A673 (cell line): ENCODE measurements around the gene SDR9C7.

Source experiments
- EZH2 ChIP-seq: fragments of 200-600 bp; sonication (generic); IDR thresholded peaks from 2 replicates; pipeline ENCODE4 v1.6.1; 2017; ENCODE audit warnings: borderline replicate concordance, low read depth, mild to moderate bottlenecking, mixed read lengths, antibody characterized with exemption, low read length; ENCODE audit not compliant: poor library complexity, severe bottlenecking
- TF ChIP-seq, protein P1 (sequence below): fragments of 300-800, 200-600 bp; sonication (generic); conservative IDR thresholded peaks from 2 replicates; pipeline ENCODE4 v1.5.1; 2017; ENCODE audit warnings: low read depth, mild to moderate bottlenecking, antibody characterized with exemption, low read length, moderate library complexity, mixed read lengths

GRCh38 chr12:56935752-56936151 is 1.5 kb upstream of the SDR9C7 start:
- no peak for TF ChIP-seq EZH2
- TF ChIP-seq, protein P1, sequence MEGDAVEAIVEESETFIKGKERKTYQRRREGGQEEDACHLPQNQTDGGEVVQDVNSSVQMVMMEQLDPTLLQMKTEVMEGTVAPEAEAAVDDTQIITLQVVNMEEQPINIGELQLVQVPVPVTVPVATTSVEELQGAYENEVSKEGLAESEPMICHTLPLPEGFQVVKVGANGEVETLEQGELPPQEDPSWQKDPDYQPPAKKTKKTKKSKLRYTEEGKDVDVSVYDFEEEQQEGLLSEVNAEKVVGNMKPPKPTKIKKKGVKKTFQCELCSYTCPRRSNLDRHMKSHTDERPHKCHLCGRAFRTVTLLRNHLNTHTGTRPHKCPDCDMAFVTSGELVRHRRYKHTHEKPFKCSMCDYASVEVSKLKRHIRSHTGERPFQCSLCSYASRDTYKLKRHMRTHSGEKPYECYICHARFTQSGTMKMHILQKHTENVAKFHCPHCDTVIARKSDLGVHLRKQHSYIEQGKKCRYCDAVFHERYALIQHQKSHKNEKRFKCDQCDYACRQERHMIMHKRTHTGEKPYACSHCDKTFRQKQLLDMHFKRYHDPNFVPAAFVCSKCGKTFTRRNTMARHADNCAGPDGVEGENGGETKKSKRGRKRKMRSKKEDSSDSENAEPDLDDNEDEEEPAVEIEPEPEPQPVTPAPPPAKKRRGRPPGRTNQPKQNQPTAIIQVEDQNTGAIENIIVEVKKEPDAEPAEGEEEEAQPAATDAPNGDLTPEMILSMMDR: no peak
